ENCODE data around the gene DSC3.
A peak's percentile ranks its signal among the peaks of the same experiment; 100 is the strongest.
"Not testable (repeated sequence)": the region's sequence is repeated elsewhere in the genome, so short reads cannot be mapped to it uniquely, and the experiment has no call there.

The DSC3 gene

GRCh38 chr18:31041271-31042083 lies 1.1 kb downstream of the DSC3 start:
- peak; percentile 61; the same call in 1 of the 2 replicates for TF ChIP-seq CTBP1 (IDR thresholded peaks at IDR 0.05; ENCODE audit: borderline replicate concordance)
- TF ChIP-seq HDGF (IDR thresholded peaks at IDR 0.05; ENCODE audit: borderline replicate concordance): no peak
- no peak for TF ChIP-seq NFRKB (IDR thresholded peaks at IDR 0.05)
- TF ChIP-seq PKNOX1 (IDR thresholded peaks at IDR 0.05): peak; percentile 90
- peak; percentile 81 for TF ChIP-seq L3MBTL2 (conservative IDR thresholded peaks at IDR 0.05)
- TF ChIP-seq FOXK2 (IDR thresholded peaks at IDR 0.05): no peak
- ChIA-PET CTCF (interaction anchor here (0.6 to 1.4 kb wide), 8 partner anchors 17 to 521 kb away, joined by 3 to 6 read pairs (median 3); no protein-coding TSS in a partner anchor), POLR2A (interaction anchor here (0.6 to 5.5 kb wide), 37 partner anchors 8 to 901 kb away, joined by 3 to 62 read pairs (median 4); partner anchors contain the start of genes DSC2, DSG2 and TRAPPC8)
- DNase-seq (ENCODE audit: extremely low spot score): peak; percentile 80

GRCh38 chr18:31040686-31041270 lies 1.8 kb downstream of the DSC3 start:
- TF ChIP-seq FOXA1 (IDR thresholded peaks at IDR 0.05) (no peak), L3MBTL2 (conservative IDR thresholded peaks at IDR 0.05) (peak; percentile 62; the same call in 1 of the 2 replicates), PKNOX1 (IDR thresholded peaks at IDR 0.05) (peak; percentile 33; the same call in 1 of the 2 replicates), CTBP1 (IDR thresholded peaks at IDR 0.05; ENCODE audit: borderline replicate concordance) (no peak), BHLHE40 (IDR thresholded peaks at IDR 0.05; ENCODE audit: borderline replicate concordance) (no peak), LEF1 (IDR thresholded peaks at IDR 0.05; ENCODE audit: borderline replicate concordance) (no peak), SP1 (IDR thresholded peaks at IDR 0.05) (no peak), FOXM1 (IDR thresholded peaks at IDR 0.05; ENCODE audit: borderline replicate concordance) (no peak), ELF4 (IDR thresholded peaks at IDR 0.05) (no peak), HDGF (IDR thresholded peaks at IDR 0.05; ENCODE audit: borderline replicate concordance) (no peak)
- ChIA-PET CTCF (interaction anchor here (0.6 to 1.8 kb wide), 8 partner anchors 13 to 522 kb away, joined by 3 to 4 read pairs (median 3); no protein-coding TSS in a partner anchor), POLR2A (interaction anchor here (0.7 to 5.5 kb wide), 21 partner anchors 9 to 902 kb away, joined by 3 to 62 read pairs (median 6); partner anchors contain the start of genes DSC2, DSG2 and TRAPPC8)
- peak; percentile 72 for DNase-seq (ENCODE audit: extremely low spot score)

GRCh38 chr18:31039426-31039825 lies 3.1 kb downstream of the DSC3 start:
- CTCF ChIA-PET: interaction anchor here (0.7 to 1.8 kb wide), 2 partner anchors 12 to 213 kb away, joined by 3 to 4 read pairs; no protein-coding TSS in a partner anchor
- TF ChIP-seq CTBP1 (IDR thresholded peaks at IDR 0.05; ENCODE audit: borderline replicate concordance) (peak; percentile 78; the same call in 1 of the 2 replicates), PKNOX1 (IDR thresholded peaks at IDR 0.05) (peak; percentile 85), FOXM1 (IDR thresholded peaks at IDR 0.05; ENCODE audit: borderline replicate concordance) (no peak), LEF1 (IDR thresholded peaks at IDR 0.05; ENCODE audit: borderline replicate concordance) (peak; percentile 86; the same call in 1 of the 2 replicates), SP1 (IDR thresholded peaks at IDR 0.05) (no peak)
- POLR2A ChIA-PET: no interaction called here
- DNase-seq (ENCODE audit: extremely low spot score): no peak

GRCh38 chr18:31037686-31038085 lies 4.9 kb downstream of the DSC3 start:
- CTCF ChIA-PET; DNase-seq (ENCODE audit: extremely low spot score); POLR2A ChIA-PET: not testable (repeated sequence)

GRCh38 chr18:31034541-31034940 lies 8.0 kb downstream of the DSC3 start:
- DNase-seq (ENCODE audit: extremely low spot score): no peak
- POLR2A ChIA-PET: no interaction called here
- CTCF ChIA-PET: no interaction called here
- TF ChIP-seq TARDBP (IDR thresholded peaks at IDR 0.05): no peak
- TF ChIP-seq LEF1 (IDR thresholded peaks at IDR 0.05; ENCODE audit: borderline replicate concordance): no peak
- no peak for TF ChIP-seq FOXK2 (IDR thresholded peaks at IDR 0.05)
- TF ChIP-seq L3MBTL2 (conservative IDR thresholded peaks at IDR 0.05): no peak

GRCh38 chr18:31030574-31031278 lies 11.8 kb downstream of the DSC3 start:
- no peak for TF ChIP-seq HDGF (IDR thresholded peaks at IDR 0.05; ENCODE audit: borderline replicate concordance)
- no peak for TF ChIP-seq FOXM1 (IDR thresholded peaks at IDR 0.05; ENCODE audit: borderline replicate concordance)
- TF ChIP-seq BHLHE40 (IDR thresholded peaks at IDR 0.05; ENCODE audit: borderline replicate concordance): no peak
- TF ChIP-seq ELF4 (IDR thresholded peaks at IDR 0.05): no peak
- no peak for TF ChIP-seq NFRKB (IDR thresholded peaks at IDR 0.05)
- no peak for TF ChIP-seq FOXK2 (IDR thresholded peaks at IDR 0.05)
- no peak for TF ChIP-seq CTBP1 (IDR thresholded peaks at IDR 0.05; ENCODE audit: borderline replicate concordance)
- TF ChIP-seq L3MBTL2 (conservative IDR thresholded peaks at IDR 0.05): no peak
- TF ChIP-seq TARDBP (IDR thresholded peaks at IDR 0.05): no peak
- TF ChIP-seq SP1 (IDR thresholded peaks at IDR 0.05): no peak
- TF ChIP-seq LEF1 (IDR thresholded peaks at IDR 0.05; ENCODE audit: borderline replicate concordance): no peak
- TF ChIP-seq ZNF384 (IDR thresholded peaks at IDR 0.05): no peak
- TF ChIP-seq FOXA1 (IDR thresholded peaks at IDR 0.05): no peak
- no peak for TF ChIP-seq SUZ12 (IDR thresholded peaks at IDR 0.05)
- TF ChIP-seq ARNT (IDR thresholded peaks at IDR 0.05): no peak
- POLR2A ChIA-PET: interaction anchor here (1.1 kb wide), 1 partner anchor 10 kb away, joined by 4 read pairs; no protein-coding TSS in a partner anchor

More at GRCh38 chr18:31030574-31031278, 11.8 kb downstream of the DSC3 start:
- CTCF ChIA-PET: no interaction called here
- DNase-seq (ENCODE audit: extremely low spot score): no peak
